WI38 (cell line): Measurements from ENCODE around the gene JAGN1.
"Not testable (repeated sequence)": the region's sequence is repeated elsewhere in the genome, so short reads cannot be mapped to it uniquely, and the experiment has no call there.

ENCODE experiments used
- H3K4me3 ChIP-seq: 2 replicates; pipeline ENCODE4 v1.5.1; 2011; ENCODE audit warnings: low read depth, mild to moderate bottlenecking, control low read depth, low read length
- TF ChIP-seq, protein P1 (sequence below): IDR thresholded peaks from 2 replicates; pipeline ENCODE4 v1.5.1; 2012; ENCODE audit warnings: low read depth, mild to moderate bottlenecking, control low read depth, low read length

Gene JAGN1

DNA sequence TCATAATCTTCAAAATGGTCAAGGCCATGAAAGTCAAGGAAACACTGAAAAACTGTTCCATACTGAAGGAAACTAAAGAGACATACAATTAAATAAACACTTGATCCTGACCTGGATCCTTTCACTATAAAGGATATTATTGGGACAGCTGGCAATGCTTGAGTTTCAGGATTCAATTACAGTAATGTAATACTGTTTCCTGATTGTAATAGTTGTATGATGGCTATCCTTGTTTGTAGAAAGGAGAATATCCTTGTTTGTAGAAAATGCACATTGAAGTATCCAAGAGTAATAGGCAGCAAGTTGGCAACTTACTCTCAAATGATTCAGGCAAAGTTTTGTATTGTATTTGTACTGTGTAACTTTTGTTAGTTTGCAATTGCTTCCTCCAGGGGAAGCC is 15.0 kb upstream of the JAGN1 start:
- no peak overlapping the region for H3K4me3 ChIP-seq
- TF ChIP-seq, protein P1, sequence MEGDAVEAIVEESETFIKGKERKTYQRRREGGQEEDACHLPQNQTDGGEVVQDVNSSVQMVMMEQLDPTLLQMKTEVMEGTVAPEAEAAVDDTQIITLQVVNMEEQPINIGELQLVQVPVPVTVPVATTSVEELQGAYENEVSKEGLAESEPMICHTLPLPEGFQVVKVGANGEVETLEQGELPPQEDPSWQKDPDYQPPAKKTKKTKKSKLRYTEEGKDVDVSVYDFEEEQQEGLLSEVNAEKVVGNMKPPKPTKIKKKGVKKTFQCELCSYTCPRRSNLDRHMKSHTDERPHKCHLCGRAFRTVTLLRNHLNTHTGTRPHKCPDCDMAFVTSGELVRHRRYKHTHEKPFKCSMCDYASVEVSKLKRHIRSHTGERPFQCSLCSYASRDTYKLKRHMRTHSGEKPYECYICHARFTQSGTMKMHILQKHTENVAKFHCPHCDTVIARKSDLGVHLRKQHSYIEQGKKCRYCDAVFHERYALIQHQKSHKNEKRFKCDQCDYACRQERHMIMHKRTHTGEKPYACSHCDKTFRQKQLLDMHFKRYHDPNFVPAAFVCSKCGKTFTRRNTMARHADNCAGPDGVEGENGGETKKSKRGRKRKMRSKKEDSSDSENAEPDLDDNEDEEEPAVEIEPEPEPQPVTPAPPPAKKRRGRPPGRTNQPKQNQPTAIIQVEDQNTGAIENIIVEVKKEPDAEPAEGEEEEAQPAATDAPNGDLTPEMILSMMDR, result no peak

DNA sequence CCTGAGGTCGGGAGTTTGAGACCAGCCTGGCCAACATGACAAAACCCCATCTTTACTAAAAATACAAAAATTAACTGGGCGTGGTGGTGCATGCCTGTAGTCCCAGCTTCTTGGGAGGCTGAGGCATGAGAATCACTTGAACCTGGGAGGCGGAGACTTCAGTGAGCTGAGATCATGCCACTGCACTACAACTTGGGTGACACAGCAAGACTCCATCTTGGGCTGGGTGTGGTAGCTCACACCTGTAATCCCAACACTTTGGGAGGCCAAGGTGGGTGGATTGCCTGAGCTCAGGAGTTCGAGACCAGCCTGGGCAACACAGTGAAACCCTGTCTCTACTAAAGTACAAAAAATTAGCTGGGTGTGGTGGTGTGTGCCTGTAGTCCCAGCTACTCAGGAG is 14.2 kb upstream of the JAGN1 start:
- H3K4me3 ChIP-seq, result not testable (repeated sequence)

DNA sequence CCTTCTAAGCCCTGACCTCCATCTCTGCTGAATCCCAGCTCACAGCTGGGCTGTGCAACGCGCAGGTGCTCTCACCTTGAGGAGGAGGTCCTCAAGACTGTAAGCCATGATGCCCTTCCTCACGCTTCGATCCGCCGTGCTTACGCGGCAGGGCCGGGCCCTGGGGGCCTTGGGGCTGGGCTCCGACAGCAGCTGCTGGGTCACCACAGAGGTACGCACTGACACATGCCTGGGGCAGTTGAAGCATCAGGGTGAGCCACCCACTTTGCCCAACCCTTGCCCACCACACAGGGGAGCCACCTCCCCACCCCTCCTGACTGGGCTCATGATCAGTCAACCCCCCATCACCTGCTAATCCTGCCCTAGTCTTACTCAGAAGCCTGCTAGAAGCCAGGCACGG is 13.4 kb upstream of the JAGN1 start:
- no peak overlapping the region for H3K4me3 ChIP-seq
- TF ChIP-seq, protein P1, result no peak

DNA sequence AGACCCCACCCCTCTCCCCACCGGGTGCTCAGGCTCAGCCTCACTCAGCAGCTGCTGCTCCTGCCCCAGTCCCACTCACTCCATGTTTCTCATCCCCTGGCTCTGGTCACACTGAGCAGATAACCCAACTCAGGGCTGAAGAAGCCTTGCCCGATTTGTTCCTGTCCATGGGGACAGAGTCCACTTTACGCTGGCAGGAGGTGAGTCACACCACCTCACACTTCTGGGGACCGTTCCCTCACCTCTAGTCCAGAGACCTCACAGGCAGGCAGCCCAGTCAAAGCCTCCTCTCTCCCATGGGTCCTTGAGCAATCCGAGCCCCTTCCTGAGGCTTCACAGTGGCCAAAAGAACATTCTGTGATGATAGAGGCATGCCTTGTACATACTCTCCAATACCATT is 11.7 kb upstream of the JAGN1 start:
- TF ChIP-seq, protein P1, result no peak
- H3K4me3 ChIP-seq, result no peak overlapping the region

DNA sequence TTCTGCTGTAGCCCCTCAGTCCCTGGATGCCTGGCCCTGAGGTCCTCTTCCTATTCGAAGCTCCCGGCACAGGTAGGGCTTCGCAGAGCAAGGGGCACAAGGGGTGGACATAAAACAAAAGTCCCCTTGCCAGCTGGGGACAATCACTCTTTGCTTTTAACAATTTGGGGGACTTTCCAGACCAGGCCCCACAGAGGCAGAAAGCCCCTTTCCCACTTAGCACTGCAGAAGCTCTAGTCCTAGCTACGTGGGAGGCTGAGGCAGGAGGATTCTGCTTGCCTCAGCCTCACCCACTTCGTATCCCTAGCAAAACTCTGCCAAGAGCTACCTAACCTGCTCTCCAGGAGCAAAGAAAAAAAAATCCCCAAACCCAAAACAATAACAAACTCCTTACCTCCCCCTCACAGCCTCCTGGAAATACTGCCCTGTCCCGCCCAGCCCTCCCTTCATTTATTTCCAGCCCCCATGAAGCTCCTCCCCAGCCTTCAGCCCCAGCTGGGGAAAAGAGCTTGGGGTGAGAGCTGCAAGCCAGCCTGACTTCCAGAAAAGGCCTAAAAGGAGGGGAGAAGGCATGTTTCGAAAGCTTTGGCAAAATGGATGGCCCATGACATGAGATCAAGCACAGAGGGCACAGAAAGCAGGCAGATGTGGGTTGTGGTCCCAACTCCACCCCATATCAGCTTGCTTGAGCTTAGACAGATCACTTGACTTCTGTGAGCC is 10.4 kb upstream of the JAGN1 start, which contains the start of gene CIDEC:
Gene CIDEC, minus strand, starts transcription at position 424 of the 720 bp plus-strand sequence. CDS start 1,767 bp downstream, outside the sequence.
- TF ChIP-seq, protein P1, result no peak

DNA sequence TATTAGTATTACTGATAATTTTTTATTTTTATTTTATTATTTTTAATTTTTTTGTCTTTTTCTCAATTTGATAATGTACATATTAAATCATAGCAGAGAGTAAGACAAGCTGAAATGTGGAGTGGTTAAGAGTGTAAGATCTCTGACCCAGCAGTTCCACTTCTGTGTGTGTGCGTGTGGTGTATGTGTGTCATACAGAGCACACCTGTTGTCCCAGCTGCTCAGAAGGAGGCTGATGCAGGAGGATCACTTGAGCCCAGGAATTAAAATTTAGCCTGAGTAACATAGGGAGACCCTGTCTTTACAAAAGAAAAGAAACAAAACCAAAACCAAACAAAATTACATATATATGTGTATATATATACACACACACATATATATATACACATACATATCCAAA is 9.0 kb upstream of the JAGN1 start:
- TF ChIP-seq, protein P1, result no peak
- H3K4me3 ChIP-seq, result no peak overlapping the region

More for the DNA sequence above, 10.4 kb upstream of the JAGN1 start, which contains the start of gene CIDEC:
- no peak within 1 kb of the TSS for H3K4me3 ChIP-seq

DNA sequence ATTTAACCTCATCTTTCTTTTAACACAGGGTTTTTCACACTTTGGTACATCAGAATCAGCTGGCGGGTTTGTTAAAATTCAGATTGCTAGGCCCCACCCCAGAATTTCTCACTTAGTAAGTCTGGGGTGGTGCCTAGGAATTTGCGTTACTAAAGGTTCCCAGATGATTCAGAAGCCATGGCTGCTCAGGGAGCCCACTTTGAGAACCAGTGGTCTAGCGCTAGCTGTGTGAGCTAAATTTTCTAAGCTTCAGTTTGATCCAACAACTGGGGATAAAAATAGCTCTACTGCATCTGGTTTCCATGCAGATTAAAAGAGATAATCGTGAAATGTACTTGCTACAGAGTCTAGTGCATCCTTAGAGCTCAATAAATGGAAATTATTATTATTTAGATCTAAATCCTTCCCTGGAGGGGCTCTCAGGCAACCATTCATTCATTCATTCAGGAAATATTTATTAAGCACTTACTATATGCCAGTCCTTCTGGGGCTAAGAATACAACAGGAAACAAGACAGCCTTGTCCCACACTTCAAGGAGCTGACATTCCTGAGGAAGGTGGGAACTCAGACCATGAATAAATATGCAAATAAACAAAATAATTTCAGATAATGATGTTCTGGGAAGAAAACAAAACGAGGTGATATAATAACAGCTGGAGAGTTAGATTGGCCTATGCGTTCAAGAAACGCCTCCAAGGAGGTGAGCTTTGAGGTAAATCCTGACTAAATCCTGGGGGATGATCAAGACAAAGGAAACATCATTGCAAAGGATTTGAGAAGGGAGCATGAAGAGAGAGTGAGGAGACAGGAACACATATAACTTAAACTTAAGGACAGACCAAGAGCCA is 6.5 kb upstream of the JAGN1 start:
- no peak overlapping the region for H3K4me3 ChIP-seq

More for the DNA sequence above, 6.5 kb upstream of the JAGN1 start:
- TF ChIP-seq, protein P1, result no peak
